Upper lobe of left lung (tissue), 6 donors: Measurements from ENCODE around the gene PRKCA. TPM values are rescaled to one million over a fixed set of nuclear protein-coding genes. Genes with fewer than 3 reads are reported as not detected.

ENCODE experiments used
- ATAC-seq, 2 donors: fragments of 200-7000 bp; cut with Tn5 transposase; one replicate each; pipeline ENCODE4 v1.9.1; 2022; ENCODE audit warnings: mild to moderate bottlenecking in 2 of 2, moderate library complexity in 2 of 2; ENCODE audit not compliant: low FRiP score in 2 of 2
- DNase-seq, 2 donors: peaks; one replicate each; pipeline ENCODE4 v3.0.0-alpha.2; 2019 to 2020
- H3K27ac ChIP-seq, 4 donors: fragments of 200-600 bp; sonication (generic); one replicate each; pipeline ENCODE4 v1.5.1; 2016 to 2019
- H3K27me3 ChIP-seq, 4 donors: fragments of 200-600 bp; sonication (generic); one replicate each; pipeline ENCODE4 v1.5.1; 2017 to 2019
- H3K36me3 ChIP-seq, 4 donors: fragments of 200-600 bp; sonication (generic); one replicate each; pipeline ENCODE4 v1.5.1; 2016 to 2019
- H3K4me1 ChIP-seq, 4 donors: fragments of 200-600 bp; sonication (generic); one replicate each; pipeline ENCODE4 v1.5.1; 2018 to 2019
- H3K4me3 ChIP-seq, 4 donors: fragments of 200-600 bp; sonication (generic); one replicate each; pipeline ENCODE4 v1.5.1; 2017 to 2019; ENCODE audit warnings: mild to moderate bottlenecking in 2 of 4, moderate library complexity in 1 of 4
- H3K9me3 ChIP-seq, 4 donors: fragments of 200-600 bp; sonication (generic); one replicate each; pipeline ENCODE4 v1.5.1; 2018 to 2019
- CTCF ChIP-seq, 6 experiments: fragments of 450-650 bp in 4 of 6; fragments of 200-600 bp in 2 of 6; sonication (generic) in 2 of 6; IDR thresholded peaks; one replicate each; pipeline ENCODE4 v1.5.1; 2016 to 2019; ENCODE audit warnings: antibody characterized with exemption in 6 of 6
- EP300 ChIP-seq, 4 donors: sonication (generic); formaldehyde crosslinking; IDR thresholded peaks; one replicate each; pipeline ENCODE4 v1.5.1; 2017; ENCODE audit warnings: antibody characterized with exemption in 4 of 4, control low read depth in 2 of 4
- POLR2A ChIP-seq, 4 donors: fragments of 450-650 bp; IDR thresholded peaks; one replicate each; pipeline ENCODE4 v1.5.1; 2016 to 2017; ENCODE audit warnings: antibody characterized with exemption in 4 of 4, mild to moderate bottlenecking in 2 of 4
- POLR2AphosphoS5 ChIP-seq, 2 donors: sonication (generic); formaldehyde crosslinking; IDR thresholded peaks; one replicate each; pipeline ENCODE4 v1.5.1; 2017; ENCODE audit warnings: antibody characterized with exemption in 2 of 2
- WGBS, 2 donors: methylation state at CpG; one replicate each; pipeline ENCODE4 v1.1.5; 2017 to 2018; 5-methylcytosine and 5-hydroxymethylcytosine counted together
- total RNA-seq, 6 donors: library from RNA; depleted of rRNA in 4 of 6; stranded (reverse); fragments of >200 nt in 4 of 6; gene quantifications; one replicate each; pipeline versions ENCODE4 v1.1.0 to v1.2.1, GENCODE V29; 2016 to 2021
- donor health status: DM: no; HTN: no; CAD: no; lungs with moderate emphysema.
- donor health status: DM: no; HTN: yes; CAD: no; lungs with severe emphysema.

PRKCA gene
- total RNA-seq, 6 donors from 2014 or later: 10.9 to 29.3 (median 18.0) TPM

- H3K4me3 ChIP-seq: no peak overlapping the region
- H3K36me3 ChIP-seq: no peaks in the 10 kb centered on the region
- no peaks in the 10 kb centered on the region for H3K9me3 ChIP-seq
- H3K27me3 ChIP-seq: no peaks in the 10 kb centered on the region
- H3K4me1 ChIP-seq: no peaks in the 10 kb centered on the region
- ATAC-seq (no peak), DNase-seq (no peak)
- TF ChIP-seq CTCF (IDR thresholded peaks at IDR 0.05): no peak
- TF ChIP-seq EP300 (IDR thresholded peaks at IDR 0.05): no peak
- TF ChIP-seq POLR2AphosphoS5 (IDR thresholded peaks at IDR 0.05): no peak
- TF ChIP-seq POLR2A (IDR thresholded peaks at IDR 0.05): no peak
- WGBS, 2 donors: 69 to 84% methylated on average over 8 of the region's 8 CpGs
- no peak overlapping the region for H3K27ac ChIP-seq
Measured at GRCh38 chr17:66312912-66313311, 10.5 kb downstream of the PRKCA start.

DNA sequence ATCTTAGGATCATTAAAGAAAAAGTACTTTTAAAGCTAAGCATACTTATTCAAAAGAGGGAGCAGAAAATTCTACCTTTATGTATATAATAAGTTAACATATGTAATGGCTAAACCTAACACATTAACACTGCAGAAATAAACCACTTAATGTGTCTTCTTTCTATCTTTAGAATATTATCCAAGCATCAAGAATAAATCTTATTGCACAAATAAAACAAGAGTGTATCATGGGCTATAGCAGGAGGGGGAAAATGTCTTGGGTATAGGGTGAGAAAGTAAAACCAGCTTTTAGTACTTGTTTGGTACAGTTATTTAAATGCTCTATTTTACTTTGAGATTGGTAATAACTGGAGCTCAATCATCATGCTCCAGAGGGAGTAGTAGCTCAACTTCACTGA, 10.9 kb downstream of the PRKCA start:
- DNase-seq (no peak), ATAC-seq (no peak)
- no peaks in the 10 kb centered on the region for H3K36me3 ChIP-seq
- no peaks in the 10 kb centered on the region for H3K27me3 ChIP-seq
- H3K9me3 ChIP-seq: no peaks in the 10 kb centered on the region
- H3K4me3 ChIP-seq: no peak overlapping the region
- no peaks in the 10 kb centered on the region for H3K4me1 ChIP-seq
- H3K27ac ChIP-seq: no peak overlapping the region
- TF ChIP-seq POLR2AphosphoS5 (IDR thresholded peaks at IDR 0.05) (no peak), EP300 (IDR thresholded peaks at IDR 0.05) (no peak), POLR2A (IDR thresholded peaks at IDR 0.05) (no peak), CTCF (IDR thresholded peaks at IDR 0.05) (no peak)

DNA sequence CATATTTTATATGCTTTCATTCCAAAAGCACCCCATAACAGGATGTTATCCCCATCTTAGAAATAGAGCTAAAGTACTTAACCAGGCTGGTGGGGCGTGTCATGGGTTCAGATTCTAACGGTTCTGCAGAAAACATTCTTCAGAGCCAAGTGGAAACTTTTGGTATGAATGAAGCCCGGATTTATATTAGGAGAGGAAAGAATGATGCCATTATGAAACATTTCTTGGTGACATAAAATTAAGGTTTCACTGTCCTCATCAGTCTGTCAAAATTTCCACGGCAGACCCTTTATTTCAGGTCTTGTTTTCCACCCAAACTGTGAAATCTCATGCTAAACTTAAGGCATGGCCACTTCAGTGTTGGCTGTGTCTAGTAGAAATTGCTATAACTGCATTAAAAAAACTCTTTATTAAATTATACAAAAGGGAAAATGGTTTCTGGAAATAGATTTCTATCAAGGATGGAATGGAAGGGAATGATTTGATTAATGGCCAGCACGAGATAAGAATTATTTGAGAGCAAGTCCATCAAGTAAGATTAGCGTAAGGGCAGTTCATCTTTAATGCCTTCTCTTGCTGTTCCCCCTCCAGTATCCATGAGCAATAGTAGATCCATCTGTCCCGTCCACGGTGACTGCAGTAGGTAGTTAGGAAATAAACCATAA, 11.7 kb downstream of the PRKCA start:
- DNase-seq (no peak), ATAC-seq (no peak)
- 73 to 83% methylated on average over 8 of the region's 8 CpGs for WGBS, 2 donors
- H3K9me3 ChIP-seq: no peaks in the 10 kb centered on the region
- H3K27ac ChIP-seq: no peak overlapping the region
- no peaks in the 10 kb centered on the region for H3K27me3 ChIP-seq
- no peak for TF ChIP-seq POLR2AphosphoS5 (IDR thresholded peaks at IDR 0.05)
- no peak for TF ChIP-seq EP300 (IDR thresholded peaks at IDR 0.05)
- TF ChIP-seq POLR2A (IDR thresholded peaks at IDR 0.05): no peak
- no peak for TF ChIP-seq CTCF (IDR thresholded peaks at IDR 0.05)
- H3K36me3 ChIP-seq: no peaks in the 10 kb centered on the region
- no peaks in the 10 kb centered on the region for H3K4me1 ChIP-seq
- no peak overlapping the region for H3K4me3 ChIP-seq

DNA sequence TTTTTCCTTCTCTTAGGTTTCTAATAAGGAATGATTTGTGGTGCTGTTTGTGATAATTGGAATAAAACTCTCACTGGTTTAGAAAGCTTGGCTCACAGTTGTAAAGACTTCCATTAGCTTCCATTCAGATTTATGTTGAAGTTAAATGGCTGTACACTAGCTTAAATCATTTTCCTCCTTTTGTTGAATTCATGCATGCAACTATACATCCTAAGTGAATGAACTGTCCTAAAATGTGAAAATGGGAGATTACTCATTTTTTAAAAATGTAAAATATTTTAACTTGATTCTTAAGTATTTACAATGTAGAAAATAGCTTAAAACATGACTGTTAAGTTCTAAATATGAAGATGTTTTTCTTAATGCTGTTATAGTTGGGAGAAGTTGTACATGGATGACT, 15.2 kb downstream of the PRKCA start:
- TF ChIP-seq POLR2AphosphoS5 (IDR thresholded peaks at IDR 0.05) (no peak), EP300 (IDR thresholded peaks at IDR 0.05) (no peak), CTCF (IDR thresholded peaks at IDR 0.05) (no peak), POLR2A (IDR thresholded peaks at IDR 0.05) (no peak)
- Histone ChIP-seq H3K4me3 (no peak overlapping the region), H3K4me1 (no peaks in the 10 kb centered on the region), H3K27ac (no peak overlapping the region), H3K27me3 (no peaks in the 10 kb centered on the region), H3K9me3 (peaks cover 0 to 11% (median 9%) of the 10 kb centered on the region in 4 donors), H3K36me3 (no peaks in the 10 kb centered on the region)
- DNase-seq: no peak
- no peak for ATAC-seq

- WGBS, 2 donors: 82 to 85% methylated on average over 4 of the region's 4 CpGs
- Histone ChIP-seq H3K9me3 (peaks cover 0 to 11% (median 9%) of the 10 kb centered on the region in 4 donors), H3K36me3 (no peaks in the 10 kb centered on the region), H3K4me1 (no peaks in the 10 kb centered on the region), H3K27me3 (no peaks in the 10 kb centered on the region), H3K4me3 (no peak overlapping the region), H3K27ac (no peak overlapping the region)
- no peak for DNase-seq
- ATAC-seq: no peak
- no peak for TF ChIP-seq EP300 (IDR thresholded peaks at IDR 0.05)
- TF ChIP-seq CTCF (IDR thresholded peaks at IDR 0.05): no peak
- no peak for TF ChIP-seq POLR2AphosphoS5 (IDR thresholded peaks at IDR 0.05)
- no peak for TF ChIP-seq POLR2A (IDR thresholded peaks at IDR 0.05)
Measured at GRCh38 chr17:66319226-66319625, 16.8 kb downstream of the PRKCA start.
